ENCODE data around the gene GAN.
"Not testable (repeated sequence)": the region's sequence is repeated elsewhere in the genome, so short reads cannot be mapped to it uniquely, and the experiment has no call there.

GAN gene

GRCh38 chr16:81399909-81400308, 85.1 kb downstream of the GAN start:
- TF ChIP-seq CTCF (conservative IDR thresholded peaks at IDR 0.05) (no peak), ZFX (IDR thresholded peaks at IDR 0.05) (no peak)
- H3K27ac ChIP-seq, result no peak overlapping the region

- TF ChIP-seq CTCF (conservative IDR thresholded peaks at IDR 0.05) (no peak), ZFX (IDR thresholded peaks at IDR 0.05) (no peak)
- H3K27ac ChIP-seq, result peak overlapping the region; percentile 8; the same call in 1 of the 2 replicates
These were observed 86.5 kb downstream of the GAN start for GRCh38 chr16:81401035-81401950.

GRCh38 chr16:81403208-81403600, 88.4 kb downstream of the GAN start:
- TF ChIP-seq ZFX (IDR thresholded peaks at IDR 0.05) (no peak), CTCF (conservative IDR thresholded peaks at IDR 0.05) (no peak)
- no peak overlapping the region for H3K27ac ChIP-seq

- TF ChIP-seq CTCF (conservative IDR thresholded peaks at IDR 0.05) (peak; percentile 94), ZFX (IDR thresholded peaks at IDR 0.05) (no peak)
- no peak overlapping the region for H3K27ac ChIP-seq
These were observed 89.0 kb downstream of the GAN start for GRCh38 chr16:81403601-81404391.

- not testable (repeated sequence) for H3K27ac ChIP-seq
These were observed 90.2 kb downstream of the GAN start for GRCh38 chr16:81405002-81405401.

- TF ChIP-seq CTCF (conservative IDR thresholded peaks at IDR 0.05), result no peak
- TF ChIP-seq ZFX (IDR thresholded peaks at IDR 0.05), result no peak
- H3K27ac ChIP-seq, result no peak overlapping the region
These were observed 90.9 kb downstream of the GAN start for GRCh38 chr16:81405702-81406113.

GRCh38 chr16:81408409-81408950, 93.7 kb downstream of the GAN start:
- H3K27ac ChIP-seq, result no peak overlapping the region
- no peak for TF ChIP-seq ZFX (IDR thresholded peaks at IDR 0.05)
- no peak for TF ChIP-seq CTCF (conservative IDR thresholded peaks at IDR 0.05)
